UCSD-AML1 (cell line): ENCODE measurements around the gene CEP95.
A peak's percentile ranks its signal among the peaks of the same experiment; 100 is the strongest.

Experiments
- DNase-seq: peaks from one replicate; lab custom pipeline; 2025; ENCODE audit not compliant: unreplicated experiment; lab: John Stamatoyannopoulos, UW

CEP95 gene

DNA sequence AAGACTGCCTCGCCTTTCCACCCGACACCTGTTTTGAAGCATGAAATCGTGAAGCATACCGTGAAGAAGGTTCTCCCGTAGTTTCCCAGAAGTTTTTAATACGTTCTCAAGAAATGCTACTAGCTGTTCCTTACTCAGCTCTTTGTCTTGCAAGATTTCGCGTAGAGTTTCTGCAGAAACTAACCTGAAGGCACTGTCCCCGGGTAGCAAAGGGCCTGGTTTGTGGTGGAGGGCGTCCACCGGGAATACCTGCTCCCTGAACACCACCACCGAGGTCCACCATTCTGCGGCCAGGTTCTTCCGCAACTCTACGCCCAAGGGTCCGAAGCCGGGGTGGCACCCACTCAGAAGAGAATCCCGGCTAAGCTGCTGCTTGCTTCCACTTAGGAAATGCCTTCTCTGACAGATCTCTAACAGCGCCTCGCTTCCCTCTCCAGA lies 10.4 kb upstream of the CEP95 start:
- no peak for DNase-seq

DNA sequence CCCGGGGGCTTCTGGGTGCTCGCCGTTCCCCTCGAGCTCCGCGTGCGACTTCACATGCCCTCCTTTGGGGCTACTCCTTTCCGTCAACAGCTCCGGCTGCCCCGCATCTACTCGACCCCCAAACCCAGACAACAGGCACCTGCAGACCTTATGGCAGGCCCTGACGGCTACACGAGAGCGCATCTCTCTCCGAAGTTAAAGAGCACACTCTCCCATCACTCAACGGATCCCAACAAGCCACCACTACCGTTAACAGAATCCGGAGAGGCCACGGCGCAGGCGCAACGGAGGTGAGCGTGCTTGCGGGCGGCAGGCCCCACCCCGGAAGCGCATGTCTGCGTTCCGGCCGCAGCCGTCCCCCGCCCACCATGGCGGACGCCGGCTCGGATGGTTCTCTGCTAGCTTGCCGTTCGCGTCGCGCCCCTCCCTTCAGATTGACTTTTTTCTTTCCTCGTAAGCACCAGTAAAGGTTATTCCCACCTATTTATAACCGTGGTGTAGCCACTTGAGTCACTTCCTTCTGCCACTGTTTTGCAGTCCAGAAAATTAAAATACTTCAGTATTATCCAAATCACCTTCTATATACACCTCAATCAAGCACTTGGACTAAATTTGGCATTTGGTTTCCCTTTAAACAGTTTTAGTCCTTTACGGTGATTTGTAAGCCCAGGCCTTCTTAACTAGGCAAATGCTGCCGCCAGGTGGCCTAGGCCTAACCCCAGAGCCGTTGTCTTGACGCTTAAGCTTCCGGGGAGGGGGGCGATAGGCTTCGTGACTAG lies 9.8 kb upstream of the CEP95 start, which contains the start of gene POLG2:
Gene POLG2, minus strand, starts transcription at position 269 of the 779 bp plus-strand sequence. Its CDS starts 86 bp downstream, at position 183.
- peak; percentile 94 for DNase-seq

DNA sequence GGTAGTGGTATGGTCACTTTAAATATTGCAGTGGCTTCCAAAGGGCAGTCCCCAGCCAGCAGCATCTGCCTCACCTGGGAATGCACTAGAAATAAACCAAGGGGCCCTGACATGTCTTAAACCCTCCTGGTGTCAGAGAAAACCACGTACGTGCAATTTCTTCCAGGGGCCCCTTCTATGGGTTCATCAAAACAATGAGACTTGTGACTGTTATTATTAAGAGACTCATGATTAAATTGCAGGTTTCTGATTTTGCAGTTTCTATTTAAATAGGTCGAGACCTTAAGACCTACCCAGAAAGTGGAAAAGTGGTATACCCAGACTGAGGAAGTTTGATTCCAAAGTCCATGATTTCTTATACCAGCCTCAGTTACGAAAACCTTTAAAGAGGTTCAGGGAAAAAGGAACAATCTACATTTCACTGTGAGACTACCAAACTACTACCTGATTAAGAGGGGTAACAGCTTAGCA lies 9.2 kb upstream of the CEP95 start:
- DNase-seq = no peak

DNA sequence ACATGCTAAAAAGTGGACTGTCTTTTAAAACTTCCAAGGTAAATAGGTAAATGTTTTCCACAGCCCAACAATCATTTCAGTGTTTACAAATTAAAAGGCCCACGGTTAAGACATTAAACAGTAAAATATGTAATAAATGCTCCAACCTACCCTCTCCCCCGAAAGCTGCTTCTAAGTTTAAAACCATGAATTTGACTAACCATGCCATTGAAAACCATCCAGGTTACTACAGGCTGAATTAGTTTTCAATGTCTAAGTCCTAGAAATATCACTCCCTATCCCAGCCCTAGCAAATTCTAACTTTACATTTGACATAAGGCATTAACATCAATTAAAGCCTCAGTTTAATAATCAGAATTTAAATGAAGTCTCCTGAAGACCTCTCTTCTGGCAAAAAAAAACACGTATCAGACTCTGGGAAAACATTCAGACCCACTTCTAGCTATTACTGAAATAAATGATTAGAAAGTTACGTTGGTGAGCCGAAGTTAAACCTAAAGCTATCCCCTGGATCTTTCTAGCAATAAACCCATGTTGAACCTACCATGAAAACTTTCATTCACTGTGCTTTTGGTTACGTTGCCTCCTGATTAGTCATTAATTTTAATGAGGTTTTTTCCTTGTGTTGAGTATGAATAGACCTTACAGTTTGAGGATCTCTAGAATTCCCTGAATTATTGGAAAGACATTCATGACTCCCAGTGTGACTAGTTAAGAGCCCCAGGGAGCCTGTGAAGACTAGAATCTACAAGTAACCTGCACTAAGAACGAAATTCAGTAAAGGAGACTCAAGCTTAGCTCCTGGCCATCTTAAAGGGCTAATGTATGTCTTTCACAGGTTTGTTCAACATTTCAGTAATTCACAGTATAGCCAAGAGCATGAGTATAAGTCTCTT lies 8.2 kb upstream of the CEP95 start:
- DNase-seq = no peak

DNA sequence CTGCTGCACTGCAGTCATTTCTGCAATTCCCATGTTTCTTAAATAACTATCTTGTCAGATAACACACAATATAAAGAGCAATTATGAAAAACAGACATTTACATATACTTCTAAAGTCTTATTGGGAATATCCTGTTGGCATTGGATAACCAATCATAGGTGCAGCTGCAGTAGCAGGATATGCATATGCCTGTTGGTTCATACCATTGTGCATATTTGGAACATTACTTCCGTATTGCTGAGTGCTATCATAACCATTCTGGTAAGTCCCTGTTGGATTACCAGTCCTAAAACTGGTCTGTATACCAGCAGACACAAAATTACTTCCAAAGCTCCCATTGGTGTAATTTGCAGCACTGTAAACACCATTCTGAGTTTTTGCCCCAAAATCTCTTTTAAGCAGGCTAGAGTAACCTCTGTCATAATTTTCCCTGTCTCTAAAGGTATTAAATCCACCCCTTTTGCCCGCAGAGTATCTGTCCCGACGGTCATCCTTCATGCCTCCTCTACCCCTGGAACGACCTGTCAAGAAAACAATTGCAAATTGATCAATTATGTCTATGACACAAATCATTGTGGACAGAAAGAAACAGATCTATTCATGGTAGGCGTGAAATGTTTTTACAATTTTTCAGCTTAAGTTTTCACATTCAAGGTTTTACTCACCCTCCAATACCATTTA lies 6.8 kb upstream of the CEP95 start:
- DNase-seq = no peak

DNA sequence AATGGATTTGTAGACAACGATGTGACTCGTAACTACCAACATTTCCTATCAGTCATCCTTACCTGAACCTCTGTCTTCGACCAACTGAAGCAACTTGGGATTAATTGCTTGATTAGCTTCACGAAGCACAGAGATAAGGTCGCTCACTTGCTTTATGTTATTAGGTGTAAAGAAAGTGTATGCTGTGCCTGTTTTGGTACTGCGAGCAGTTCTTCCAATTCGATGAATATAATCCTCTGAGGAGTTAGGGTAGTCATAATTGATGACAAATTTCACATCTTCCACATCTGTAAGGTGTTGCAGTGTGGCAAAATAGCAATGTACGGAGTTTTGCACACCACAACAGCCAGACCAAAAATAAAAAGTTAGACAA lies 6.3 kb upstream of the CEP95 start:
- DNase-seq = no peak

DNA sequence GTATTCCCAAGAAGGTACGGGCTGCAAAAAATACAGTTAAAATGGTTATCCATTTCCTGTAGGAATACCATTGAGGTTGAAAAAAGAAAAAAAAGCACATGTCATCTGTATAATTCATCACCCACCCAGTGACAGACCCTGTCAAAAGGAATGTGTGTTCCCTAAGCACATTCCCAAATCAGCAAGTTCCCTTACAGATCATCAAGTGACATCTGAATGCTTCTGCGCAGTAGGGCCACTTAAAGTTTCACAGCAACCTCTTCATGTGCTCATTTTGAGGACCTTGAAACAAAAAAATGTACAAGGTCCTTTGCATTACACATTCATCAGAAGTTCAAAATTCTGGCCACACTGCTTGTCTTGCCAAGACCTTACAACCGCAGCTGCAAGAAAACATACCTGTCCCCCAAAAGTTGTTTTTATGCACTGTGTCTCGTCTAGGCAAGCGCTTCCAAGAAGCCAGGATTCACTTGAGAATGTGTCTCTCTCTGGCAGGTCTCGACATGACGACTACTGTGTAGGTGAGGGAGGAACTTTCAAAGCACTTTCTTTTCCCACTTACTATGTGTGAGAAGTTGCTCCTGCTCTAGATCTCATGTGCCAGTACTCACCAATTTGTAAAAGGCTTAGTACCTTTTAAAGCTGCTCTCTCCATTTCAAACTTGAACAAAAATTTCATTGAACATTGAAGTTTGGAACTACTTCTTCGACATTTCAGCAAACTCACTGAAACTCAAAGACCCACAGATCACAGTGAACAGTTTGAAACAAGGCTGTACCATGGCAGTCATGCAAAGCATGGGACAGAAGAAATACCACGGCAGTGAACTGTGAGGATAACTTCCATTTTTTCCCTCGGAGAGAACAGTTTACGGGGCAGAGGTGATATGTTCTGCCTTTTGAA lies 5.7 kb upstream of the CEP95 start:
- no peak for DNase-seq

DNA sequence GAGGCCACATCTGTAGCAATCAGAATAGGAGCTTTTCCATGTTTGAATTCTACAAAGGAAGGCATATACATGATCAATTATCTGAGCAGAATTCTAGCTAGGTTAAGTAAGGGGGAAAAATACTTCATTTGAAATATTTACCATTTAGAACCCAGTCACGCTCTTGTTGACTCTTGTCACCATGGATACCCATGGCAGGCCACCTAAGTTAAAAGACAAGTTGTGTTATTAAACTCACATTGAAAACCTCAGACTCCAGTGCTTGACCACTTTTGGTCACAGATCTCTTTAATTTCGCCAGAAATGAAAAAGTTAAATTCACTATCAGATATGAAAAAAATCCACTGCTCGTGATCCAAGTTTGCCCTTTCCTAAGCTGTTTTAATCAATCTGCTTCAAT lies 4.8 kb upstream of the CEP95 start:
- DNase-seq = no peak

DNA sequence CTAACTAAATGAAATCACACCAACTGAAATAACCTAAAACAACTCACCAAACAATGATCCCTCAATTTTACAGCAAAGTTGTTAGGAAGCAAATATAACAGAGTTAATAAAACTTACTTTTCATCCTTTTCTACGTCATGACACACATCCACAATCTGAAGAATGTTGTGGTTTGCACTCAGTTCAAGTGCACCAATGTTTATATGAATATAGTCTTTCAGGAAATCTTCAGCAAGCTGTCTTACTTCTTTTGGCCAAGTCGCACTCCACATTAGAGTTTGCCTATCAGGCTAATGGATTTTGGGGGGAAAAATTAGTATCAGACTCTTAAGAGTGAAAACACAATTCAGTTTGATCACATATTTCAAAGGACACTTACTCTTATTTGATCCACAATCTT lies 4.0 kb upstream of the CEP95 start:
- DNase-seq = no peak

DNA sequence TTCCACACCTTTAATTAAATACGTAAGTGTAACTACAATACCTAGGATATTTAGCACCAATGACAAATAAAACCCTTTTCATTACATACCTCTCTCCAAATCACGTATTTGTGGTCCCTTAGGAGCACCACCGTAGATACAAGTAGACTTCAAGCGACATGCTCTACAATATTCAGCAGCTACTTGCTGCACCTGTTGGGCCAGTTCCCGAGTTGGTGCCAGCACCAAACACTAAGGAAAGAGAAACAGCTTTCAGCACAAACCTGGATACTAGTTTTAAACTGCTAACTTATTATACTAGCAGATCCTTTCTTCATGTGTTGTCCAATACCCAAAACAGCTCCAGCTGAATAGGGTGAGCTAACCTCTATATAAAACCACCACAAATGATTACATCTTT lies 3.4 kb upstream of the CEP95 start:
- DNase-seq = no peak

DNA sequence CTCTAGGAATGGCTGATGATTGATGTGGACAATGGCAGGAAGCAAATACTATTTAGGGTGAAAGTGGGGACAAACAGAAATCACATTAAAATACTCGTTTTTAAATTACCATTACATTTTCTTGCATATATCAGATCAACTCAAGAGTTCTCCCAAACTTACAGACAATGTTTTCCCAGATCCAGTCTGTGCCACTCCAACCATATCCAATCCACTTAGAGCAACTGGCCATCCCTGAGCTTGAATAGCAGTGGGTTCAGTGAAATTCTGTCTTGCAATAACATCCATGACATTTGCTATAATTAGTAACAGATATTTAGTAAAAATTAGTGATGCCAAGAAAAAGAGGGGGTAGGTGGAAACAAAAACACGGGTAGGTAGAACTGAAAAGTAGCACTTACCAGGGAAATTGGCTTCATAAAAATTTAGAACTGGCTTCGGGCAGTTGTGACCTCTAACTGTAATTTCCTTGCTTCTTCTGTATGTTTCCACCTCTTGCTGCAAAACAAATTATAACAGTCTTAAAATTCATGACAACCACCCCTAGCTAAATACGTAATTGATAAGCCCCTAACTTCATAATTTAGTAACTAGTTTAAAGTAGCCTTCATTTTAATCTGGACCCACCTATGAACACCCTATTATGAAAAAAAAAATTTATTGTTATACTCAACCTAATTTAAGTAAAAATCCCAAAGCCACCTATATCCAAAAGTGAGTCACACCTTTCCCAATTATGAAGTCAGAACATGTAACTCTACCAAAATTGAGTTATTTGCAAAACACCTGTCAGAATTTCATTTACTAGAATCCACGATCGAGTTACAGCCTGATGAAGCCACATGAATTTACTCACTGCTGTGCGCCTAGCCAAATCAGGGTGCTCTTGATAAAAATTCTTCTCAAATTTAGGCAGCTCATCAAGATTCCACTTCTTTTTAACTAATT lies 2.7 kb upstream of the CEP95 start:
- DNase-seq = no peak

DNA sequence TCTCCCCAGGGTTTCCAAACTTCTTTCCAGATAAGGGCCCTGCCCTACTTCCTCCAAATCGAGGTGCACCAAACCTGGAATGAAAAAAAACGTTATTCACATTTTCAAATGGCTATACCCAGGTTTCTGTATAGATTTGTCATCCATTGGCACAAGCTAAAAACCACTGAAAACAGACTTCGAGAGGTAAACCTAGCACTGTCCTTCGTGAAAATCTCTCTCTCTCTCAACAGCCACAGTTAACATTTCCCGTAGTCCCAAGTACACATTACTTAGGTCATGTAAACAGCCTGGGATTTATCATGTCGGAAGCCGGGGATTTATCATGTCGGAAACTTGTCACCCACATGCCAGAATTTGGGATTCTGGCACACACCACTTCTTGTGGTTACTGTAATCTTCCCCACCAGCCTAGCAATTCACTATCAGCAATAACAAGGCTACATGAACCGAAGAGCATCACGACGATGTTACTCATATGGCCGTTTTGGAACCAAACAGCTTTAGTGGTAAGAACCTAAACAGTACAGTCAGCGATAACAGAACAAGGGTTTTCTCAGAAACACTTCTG lies 1.9 kb upstream of the CEP95 start:
- DNase-seq = no peak

DNA sequence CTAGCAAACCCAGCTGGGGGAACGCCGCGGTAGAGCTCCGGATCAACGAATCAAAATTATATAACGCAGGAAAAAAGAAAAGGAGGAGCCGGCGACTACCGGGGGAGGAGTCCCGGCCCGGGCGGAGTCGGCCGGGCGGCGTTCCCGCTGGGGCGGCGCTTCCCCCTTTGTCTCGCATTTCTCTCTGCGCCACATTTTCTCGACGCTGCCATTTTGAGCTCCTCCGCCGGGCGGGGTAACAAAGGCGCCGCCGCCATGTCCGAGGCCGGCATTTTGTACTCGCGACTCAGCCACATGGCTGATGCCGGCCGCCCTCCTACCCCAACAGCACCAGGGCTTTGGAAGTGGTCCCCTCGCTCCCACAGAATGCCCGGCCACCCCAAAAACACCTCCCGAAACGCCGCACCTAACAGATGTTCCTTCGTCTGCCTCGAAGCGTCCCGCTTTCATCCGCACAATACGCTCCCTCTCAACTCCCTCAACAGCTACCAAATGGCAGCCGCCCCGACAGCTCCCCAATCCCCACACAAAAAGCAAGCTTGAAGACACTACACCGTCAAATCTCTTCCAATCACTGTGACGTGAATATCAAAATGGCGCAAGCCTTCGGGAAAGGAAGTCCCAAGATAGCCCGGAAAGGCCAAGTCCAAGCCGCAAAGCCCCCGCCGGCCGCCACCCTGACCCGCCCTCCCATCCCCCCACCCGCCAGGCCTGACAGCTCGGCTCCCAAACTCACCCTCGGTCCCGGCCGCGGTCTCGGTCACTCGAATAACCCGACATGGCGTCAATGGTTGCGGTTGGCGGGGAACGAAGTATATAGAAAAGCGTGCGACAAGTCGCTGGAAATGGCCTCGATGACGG lies 1.2 kb upstream of the CEP95 start:
- peak; percentile 85 for DNase-seq

DNA sequence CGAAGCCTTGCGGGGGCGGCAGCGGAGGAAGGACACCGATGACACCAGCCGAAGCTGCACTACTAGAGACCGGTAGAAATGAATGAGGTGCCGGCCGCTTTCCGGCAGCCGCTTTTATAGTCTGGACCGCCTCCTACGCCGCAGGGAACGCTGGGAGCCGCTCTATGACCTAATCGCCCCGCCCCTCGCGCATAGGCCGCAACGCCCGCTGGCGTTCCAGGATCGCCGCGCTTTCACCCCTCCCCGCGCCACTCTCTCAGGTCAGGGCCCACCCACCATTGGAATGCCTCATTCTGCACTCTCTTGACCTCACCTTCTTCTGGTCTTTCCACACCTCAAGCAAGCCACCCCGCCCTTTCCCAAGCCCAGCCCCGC lies 589 bp upstream of the CEP95 start, which contains the start of gene DDX5:
Gene DDX5, minus strand, starts transcription at position 89 of the 375 bp plus-strand sequence. CDS start 170 bp downstream, outside the sequence.
- DNase-seq = peak; percentile 99

DNA sequence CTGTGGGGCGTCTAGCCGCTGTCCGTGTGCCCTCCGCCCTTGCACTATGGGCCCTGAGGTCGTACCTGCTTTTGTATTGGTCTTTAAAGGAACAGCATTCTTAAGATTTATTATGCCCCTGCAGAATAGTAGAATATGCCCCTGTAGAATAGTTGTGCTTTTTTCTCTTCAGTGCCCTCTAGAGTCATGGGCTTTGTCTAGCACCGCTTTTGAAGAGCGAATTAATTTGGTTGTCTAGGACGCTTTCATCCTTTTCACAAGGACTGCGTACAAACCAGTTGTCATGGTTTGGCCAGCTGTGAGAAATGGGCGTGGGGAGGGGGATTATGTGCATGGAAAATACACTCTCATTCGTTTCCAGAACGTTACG lies 621 bp downstream of the CEP95 start:
- no peak for DNase-seq

DNA sequence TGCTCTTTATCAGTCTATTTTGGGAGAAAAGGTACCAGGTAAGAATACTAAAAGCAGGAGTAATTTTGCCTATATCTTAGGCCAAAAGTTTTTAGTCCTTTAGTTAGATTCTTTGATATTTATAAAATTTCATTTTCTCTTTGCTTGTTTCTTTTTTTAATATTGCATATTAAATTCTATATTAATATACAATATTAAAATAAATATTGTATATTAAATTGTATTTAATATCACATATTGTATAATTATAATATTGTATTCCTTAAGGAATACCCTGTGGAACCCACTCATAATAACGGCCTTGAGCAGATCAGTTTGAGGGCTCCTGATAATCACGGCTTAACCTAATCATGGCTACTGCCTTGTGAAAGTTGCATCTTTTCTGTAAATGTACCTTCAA lies 1.9 kb downstream of the CEP95 start:
- DNase-seq = no peak

DNA sequence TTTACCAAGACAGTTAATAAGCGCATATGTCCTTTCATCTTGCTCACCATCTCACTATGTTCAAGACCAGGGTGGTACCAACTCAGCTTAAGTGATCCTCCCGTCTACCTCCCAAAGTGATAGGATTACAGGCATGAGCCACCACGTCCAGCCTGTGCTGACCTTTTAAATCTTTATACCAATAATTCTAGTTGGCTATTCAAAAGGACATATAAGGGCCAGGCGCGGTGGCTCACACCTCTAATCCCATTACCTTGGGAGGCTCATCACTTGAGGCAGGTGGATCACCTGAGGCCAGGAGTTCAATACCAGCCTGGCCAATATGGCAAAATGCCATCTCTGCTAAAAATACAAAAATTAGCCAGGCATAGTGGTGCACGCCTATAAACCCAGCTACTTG lies 2.4 kb downstream of the CEP95 start:
- DNase-seq = no peak

DNA sequence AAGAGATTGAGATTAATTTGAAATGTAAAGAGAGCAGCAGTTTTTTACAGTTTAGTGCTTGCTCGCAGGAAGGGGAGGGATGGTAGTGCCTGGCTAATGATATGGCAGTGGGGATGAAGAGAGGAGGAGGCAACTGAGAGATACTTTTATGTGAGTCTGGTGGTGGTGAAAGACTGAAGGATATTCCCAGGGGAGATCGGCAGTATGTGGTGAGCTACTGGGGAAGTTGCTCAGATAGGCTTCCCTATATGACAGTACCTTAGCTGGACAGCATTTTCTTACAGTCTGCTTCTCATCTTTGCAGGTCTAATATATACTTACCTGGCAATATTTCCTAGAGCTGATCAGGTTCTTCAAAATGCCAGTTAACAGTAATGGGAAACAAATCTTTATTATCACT lies 8.6 kb downstream of the CEP95 start:
- DNase-seq = no peak
